SK-N-SH (cell line): Measurements from ENCODE around the gene LCNL1. TPM values are rescaled to one million over a fixed set of nuclear protein-coding genes. Genes with fewer than 3 reads are reported as not detected.

Experiments used
- CTCF ChIA-PET: fragments of 300-600, 350-600 bp; formaldehyde crosslinking; extraction: SDS; loops from one replicate; lab custom pipeline; 2021; lab: Yijun Ruan, JAX
- POLR2A ChIA-PET: fragments of 350-600 bp; sonication (Branson Sonifier 250); formaldehyde crosslinking; extraction: SDS; loops from one replicate; lab custom pipeline; 2020; ENCODE audit warnings: antibody characterized with exemption, inconsistent platforms; lab: Yijun Ruan, JAX
- DNase-seq: peaks from one replicate; pipeline ENCODE4 v3.0.0; 2012
- H2AFZ ChIP-seq: fragments of 200-600 bp; sonication (generic); 2 replicates; pipeline ENCODE4 v1.8.1; 2016; ENCODE audit warnings: antibody characterized with exemption, mild to moderate bottlenecking, low read depth
- H3F3A ChIP-seq: fragments of 200-600 bp; sonication (generic); replicated peaks from 2 replicates; pipeline ENCODE3; 2016; ENCODE audit warnings: antibody characterized with exemption, mild to moderate bottlenecking; ENCODE audit not compliant: insufficient read depth
- H3K27ac ChIP-seq, 2 experiments: fragments of 200-500 bp in 1 of 2; fragments of 200-600 bp in 1 of 2; sonication (Bioruptor generic) in 1 of 2; sonication (generic), shearing (Covaris generic) in 1 of 2; 2 replicates each; pipeline versions ENCODE4 v1.5.1 to v1.6.1; 2014 to 2016; ENCODE audit warnings: low read depth in 2 of 2, inconsistent platforms in 1 of 2, low read length in 1 of 2, mild to moderate bottlenecking in 1 of 2, mixed read lengths in 1 of 2
- H3K27me3 ChIP-seq: fragments of 200-600 bp; sonication (generic), shearing (Covaris generic); 2 replicates; pipeline ENCODE4 v1.6.1; 2016; ENCODE audit warnings: mixed run types; ENCODE audit not compliant: insufficient read depth
- H3K36me3 ChIP-seq, 2 experiments: fragments of 200-500 bp in 1 of 2; fragments of 200-600 bp in 1 of 2; sonication (Bioruptor generic) in 1 of 2; sonication (generic) in 1 of 2; replicated peaks in 1 of 2; 2 replicates each; pipeline versions ENCODE3 to v1.5.1; 2014 to 2016; ENCODE audit warnings: low read length in 1 of 2, mild to moderate bottlenecking in 1 of 2; ENCODE audit not compliant: insufficient read depth in 2 of 2, control insufficient read depth in 1 of 2
- H3K4me1 ChIP-seq, 2 experiments: fragments of 200-500 bp in 1 of 2; fragments of 200-600 bp in 1 of 2; sonication (Bioruptor generic) in 1 of 2; sonication (generic), shearing (Covaris generic) in 1 of 2; 2 replicates each; pipeline versions ENCODE4 v1.5.1 to v1.6.1; 2014 to 2016; ENCODE audit warnings: low read depth in 1 of 2, low read length in 1 of 2, mixed run types in 1 of 2; ENCODE audit not compliant: insufficient read depth in 2 of 2, control insufficient read depth in 1 of 2
- H3K4me2 ChIP-seq: fragments of 200-600 bp; sonication (generic), shearing (Covaris generic); 2 replicates; pipeline ENCODE4 v1.6.1; 2017; ENCODE audit warnings: mixed run types
- H3K4me3 ChIP-seq, 2 experiments: fragments of 200-500 bp in 1 of 2; fragments of 200-600 bp in 1 of 2; sonication (Bioruptor generic) in 1 of 2; sonication (generic), shearing (Covaris generic) in 1 of 2; 2 replicates each; pipeline versions ENCODE4 v1.5.1 to v1.8.1; 2014 to 2016; ENCODE audit warnings: low read depth in 2 of 2, inconsistent platforms in 1 of 2, low read length in 1 of 2, mild to moderate bottlenecking in 1 of 2, mixed read lengths in 1 of 2, moderate library complexity in 1 of 2
- H3K79me2 ChIP-seq: fragments of 200-600 bp; sonication (generic); 2 replicates; pipeline ENCODE4 v1.8.1; 2017; ENCODE audit warnings: mild to moderate bottlenecking; ENCODE audit not compliant: insufficient read depth
- H3K9ac ChIP-seq: fragments of 200-600 bp; sonication (generic); 2 replicates; pipeline ENCODE4 v1.6.1; 2017; ENCODE audit warnings: mixed run types
- H3K9me2 ChIP-seq: fragments of 200-600 bp; sonication (generic); 2 replicates; pipeline ENCODE4 v1.6.1; 2017; ENCODE audit warnings: mixed run types
- H3K9me3 ChIP-seq: fragments of 200-600 bp; sonication (generic); 2 replicates; pipeline ENCODE4 v1.6.1; 2017; ENCODE audit warnings: mixed run types, mild to moderate bottlenecking, moderate library complexity
- H4K20me1 ChIP-seq: fragments of 200-600 bp; sonication (generic); 2 replicates; pipeline ENCODE4 v1.6.1; 2017; ENCODE audit warnings: mild to moderate bottlenecking, mixed run types; ENCODE audit not compliant: insufficient read depth
- ELF1 ChIP-seq: IDR thresholded peaks from 2 replicates; pipeline ENCODE4 v1.4.0; 2012
- EP300 ChIP-seq, 2 experiments: IDR thresholded peaks; 2 replicates each; pipeline versions ENCODE4 v1.4.0 to v1.6.1; 2012; ENCODE audit warnings: borderline replicate concordance in 1 of 2, low read depth in 1 of 2, low read length in 1 of 2
- EZH2phosphoT487 ChIP-seq: fragments of 200-600 bp; sonication (generic); IDR thresholded peaks from 2 replicates; pipeline ENCODE4 v1.6.1; 2017; ENCODE audit warnings: low read depth, mixed run types, mild to moderate bottlenecking, antibody characterized with exemption, moderate library complexity, borderline replicate concordance
- FOXJ3 ChIP-seq: sonication (generic); formaldehyde crosslinking; IDR thresholded peaks from 2 replicates; pipeline ENCODE4 v1.5.1; 2020; ENCODE audit warnings: mild to moderate bottlenecking, missing genetic modification reagents
- FOXM1 ChIP-seq: IDR thresholded peaks from 2 replicates; pipeline ENCODE4 v1.4.0; 2012; ENCODE audit warnings: low read depth, mild to moderate bottlenecking
- GABPA ChIP-seq: IDR thresholded peaks from 2 replicates; pipeline ENCODE4 v1.4.0; 2012; ENCODE audit warnings: low read depth, mild to moderate bottlenecking
- JUND ChIP-seq: IDR thresholded peaks from 2 replicates; pipeline ENCODE4 v1.4.0; 2012
- MEF2A ChIP-seq: IDR thresholded peaks from 2 replicates; pipeline ENCODE4 v1.4.0; 2012; ENCODE audit warnings: low read depth, borderline replicate concordance
- NRF1 ChIP-seq: IDR thresholded peaks from 2 replicates; pipeline ENCODE4 v1.6.1; 2012; ENCODE audit warnings: low read depth, mild to moderate bottlenecking, low read length
- POLR2AphosphoS5 ChIP-seq: IDR thresholded peaks from 2 replicates; pipeline ENCODE4 v1.6.1; 2012; ENCODE audit warnings: low read depth, low read length
- RAD21 ChIP-seq: IDR thresholded peaks from 2 replicates; pipeline ENCODE4 v1.6.1; 2012; ENCODE audit warnings: mild to moderate bottlenecking, low read length
- RCOR1 ChIP-seq: fragments of 150-350 bp; IDR thresholded peaks from 2 replicates; pipeline ENCODE4 v1.6.1; 2017; ENCODE audit warnings: antibody characterized with exemption, low read length
- RFX5 ChIP-seq: IDR thresholded peaks from 2 replicates; pipeline ENCODE4 v1.6.1; 2012; ENCODE audit warnings: mild to moderate bottlenecking, improper control_type of control experiment, low read length
- RXRA ChIP-seq: IDR thresholded peaks from 2 replicates; pipeline ENCODE4 v1.4.0; 2012; ENCODE audit warnings: low read depth, mild to moderate bottlenecking, borderline replicate concordance
- SIN3A ChIP-seq: IDR thresholded peaks from 2 replicates; pipeline ENCODE4 v1.6.1; 2012; ENCODE audit warnings: low read depth, mild to moderate bottlenecking, low read length, moderate library complexity, borderline replicate concordance
- SMC3 ChIP-seq: IDR thresholded peaks from 2 replicates; pipeline ENCODE4 v1.6.1; 2012; ENCODE audit warnings: low read depth, low read length, improper control_type of control experiment
- TAF1 ChIP-seq: IDR thresholded peaks from 2 replicates; pipeline ENCODE4 v1.6.1; 2012; ENCODE audit warnings: low read depth, mild to moderate bottlenecking, low read length, moderate library complexity, borderline replicate concordance
- TCF12 ChIP-seq: IDR thresholded peaks from 2 replicates; pipeline ENCODE4 v1.4.0; 2012
- TEAD4 ChIP-seq: IDR thresholded peaks from 2 replicates; pipeline ENCODE4 v1.4.0; 2012; ENCODE audit warnings: mild to moderate bottlenecking, borderline replicate concordance; ENCODE audit not compliant: insufficient read depth
- YY1 ChIP-seq: IDR thresholded peaks from 2 replicates; pipeline ENCODE4 v1.4.0; 2012; ENCODE audit warnings: low read depth, mild to moderate bottlenecking
- WGBS: methylation state at CpG from one replicate; pipeline ENCODE4 v1.1.6; 2017; ENCODE audit warnings: low lambda C conversion rate; 5-methylcytosine and 5-hydroxymethylcytosine counted together
- polyA plus RNA-seq, 3 experiments: library from polyadenylated mRNA; depleted of rRNA; stranded (reverse); fragments of >200 nt; gene quantifications; 2 replicates each; pipeline ENCODE4 v1.2.3, GENCODE V29; 2012
- TF ChIP-seq, protein P1 (sequence below): IDR thresholded peaks from 2 replicates; pipeline ENCODE4 v1.4.0; 2012; ENCODE audit warnings: low read depth, borderline replicate concordance
- TF ChIP-seq, protein P2 (sequence below): IDR thresholded peaks from 2 replicates; pipeline ENCODE4 v1.4.0; 2012; ENCODE audit warnings: low read depth, borderline replicate concordance
- TF ChIP-seq, protein P3 (sequence below): fragments of 150-350 bp; IDR thresholded peaks from 2 replicates; pipeline ENCODE4 v1.6.1; 2016; ENCODE audit warnings: mild to moderate bottlenecking, low read depth, low read length
- TF ChIP-seq, protein P4 (sequence below): fragments of 200-600 bp; sonication (generic); IDR thresholded peaks from 2 replicates; pipeline ENCODE4 v1.6.1; 2017; ENCODE audit warnings: antibody characterized with exemption, mild to moderate bottlenecking, moderate library complexity
- TF ChIP-seq, protein P5 (sequence below): IDR thresholded peaks from 2 replicates; pipeline ENCODE4 v1.4.0; 2012; ENCODE audit warnings: low read depth
- TF ChIP-seq, protein P6 (sequence below): IDR thresholded peaks from 2 replicates; pipeline ENCODE4; 2012

LCNL1 gene
- polyA plus RNA-seq, 1 of the 3 experiments (the other 2 are of a cell fraction), result not detected

DNA sequence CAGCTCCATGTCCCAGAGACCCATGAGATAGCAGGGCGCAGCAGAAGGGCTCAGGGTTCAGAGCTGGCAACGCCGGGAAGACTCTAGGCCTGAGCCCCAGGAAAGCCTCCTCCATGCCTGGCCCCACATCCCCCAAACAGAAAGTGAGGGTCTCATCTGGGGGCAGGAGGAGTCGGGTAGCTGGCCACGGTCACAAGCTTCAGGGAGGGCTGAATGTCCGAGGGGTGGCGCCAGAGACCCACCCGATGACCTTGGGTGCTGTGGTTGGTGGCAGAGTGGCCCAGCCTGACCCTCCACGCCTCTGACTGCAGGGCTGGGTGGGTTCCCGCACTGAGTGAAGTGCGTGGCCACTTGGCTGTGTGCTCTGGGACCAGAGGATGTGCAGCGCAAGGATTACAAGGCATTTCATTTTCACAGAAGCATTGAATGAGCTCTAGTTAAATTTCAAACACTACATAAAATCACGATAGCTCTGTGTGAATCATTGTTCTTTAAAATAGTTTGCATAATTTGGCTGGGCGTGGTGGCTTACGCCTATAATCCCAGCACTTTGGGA is 34.8 kb upstream of the LCNL1 start:
- 72% methylated on average over 4 of the region's 15 CpGs for WGBS
- Histone ChIP-seq H4K20me1 (peaks cover 7% of the 10 kb centered on the region), H2AFZ (no peak overlapping the region), H3K27me3 (no peaks in the 10 kb centered on the region), H3K9me3 (no peaks in the 10 kb centered on the region), H3K4me3 (no peak overlapping the region), H3K36me3 (no peaks in the 10 kb centered on the region), H3K9ac (no peak overlapping the region), H3K27ac (no peak overlapping the region), H3K4me2 (no peak overlapping the region), H3F3A (no peaks in the 10 kb centered on the region), H3K79me2 (peaks cover 13% of the 10 kb centered on the region), H3K4me1 (peaks cover 0 to 38% of the 10 kb centered on the region in 2 experiments; a peak in 2 of 4 replicates), H3K9me2 (no peaks in the 10 kb centered on the region)
- CTCF ChIA-PET, result interaction anchor here (0.6 to 13.2 kb wide), 35 partner anchors 10 to 279 kb away, joined by 3 to 350 read pairs (median 5); partner anchors contain the start of genes ABCA2, CLIC3, FUT7 and NPDC1
- POLR2A ChIA-PET, result interaction anchor here (1.2 to 1.5 kb wide), 3 partner anchors 45 to 87 kb away, joined by 5 to 13 read pairs (median 7); partner anchors contain the start of gene PAXX
- peak; percentile 78 for DNase-seq
- TF ChIP-seq SMC3, result peak; percentile 66
- TF ChIP-seq ELF1, result no peak
- TF ChIP-seq MEF2A, result no peak
- no peak for TF ChIP-seq JUND
- TF ChIP-seq EZH2phosphoT487, result no peak
- TF ChIP-seq TCF12, result no peak
- no peak for TF ChIP-seq FOXM1
- TF ChIP-seq TEAD4, result no peak
- TF ChIP-seq, protein P1, sequence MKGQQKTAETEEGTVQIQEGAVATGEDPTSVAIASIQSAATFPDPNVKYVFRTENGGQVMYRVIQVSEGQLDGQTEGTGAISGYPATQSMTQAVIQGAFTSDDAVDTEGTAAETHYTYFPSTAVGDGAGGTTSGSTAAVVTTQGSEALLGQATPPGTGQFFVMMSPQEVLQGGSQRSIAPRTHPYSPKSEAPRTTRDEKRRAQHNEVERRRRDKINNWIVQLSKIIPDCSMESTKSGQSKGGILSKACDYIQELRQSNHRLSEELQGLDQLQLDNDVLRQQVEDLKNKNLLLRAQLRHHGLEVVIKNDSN, result no peak
- no peak for TF ChIP-seq NRF1
- TF ChIP-seq RFX5, result no peak
- TF ChIP-seq GABPA, result no peak
- no peak for TF ChIP-seq RCOR1
- TF ChIP-seq, protein P2, sequence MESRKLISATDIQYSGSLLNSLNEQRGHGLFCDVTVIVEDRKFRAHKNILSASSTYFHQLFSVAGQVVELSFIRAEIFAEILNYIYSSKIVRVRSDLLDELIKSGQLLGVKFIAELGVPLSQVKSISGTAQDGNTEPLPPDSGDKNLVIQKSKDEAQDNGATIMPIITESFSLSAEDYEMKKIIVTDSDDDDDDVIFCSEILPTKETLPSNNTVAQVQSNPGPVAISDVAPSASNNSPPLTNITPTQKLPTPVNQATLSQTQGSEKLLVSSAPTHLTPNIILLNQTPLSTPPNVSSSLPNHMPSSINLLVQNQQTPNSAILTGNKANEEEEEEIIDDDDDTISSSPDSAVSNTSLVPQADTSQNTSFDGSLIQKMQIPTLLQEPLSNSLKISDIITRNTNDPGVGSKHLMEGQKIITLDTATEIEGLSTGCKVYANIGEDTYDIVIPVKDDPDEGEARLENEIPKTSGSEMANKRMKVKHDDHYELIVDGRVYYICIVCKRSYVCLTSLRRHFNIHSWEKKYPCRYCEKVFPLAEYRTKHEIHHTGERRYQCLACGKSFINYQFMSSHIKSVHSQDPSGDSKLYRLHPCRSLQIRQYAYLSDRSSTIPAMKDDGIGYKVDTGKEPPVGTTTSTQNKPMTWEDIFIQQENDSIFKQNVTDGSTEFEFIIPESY, result no peak
- no peak for TF ChIP-seq TAF1
- TF ChIP-seq RXRA, result no peak
- TF ChIP-seq SIN3A, result no peak
- TF ChIP-seq, protein P3, sequence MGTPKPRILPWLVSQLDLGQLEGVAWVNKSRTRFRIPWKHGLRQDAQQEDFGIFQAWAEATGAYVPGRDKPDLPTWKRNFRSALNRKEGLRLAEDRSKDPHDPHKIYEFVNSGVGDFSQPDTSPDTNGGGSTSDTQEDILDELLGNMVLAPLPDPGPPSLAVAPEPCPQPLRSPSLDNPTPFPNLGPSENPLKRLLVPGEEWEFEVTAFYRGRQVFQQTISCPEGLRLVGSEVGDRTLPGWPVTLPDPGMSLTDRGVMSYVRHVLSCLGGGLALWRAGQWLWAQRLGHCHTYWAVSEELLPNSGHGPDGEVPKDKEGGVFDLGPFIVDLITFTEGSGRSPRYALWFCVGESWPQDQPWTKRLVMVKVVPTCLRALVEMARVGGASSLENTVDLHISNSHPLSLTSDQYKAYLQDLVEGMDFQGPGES, result no peak
- no peak for TF ChIP-seq EP300 (IDR thresholded peaks at IDR 0.05; ENCODE audit: borderline replicate concordance in 1 of 2, low read depth in 1 of 2, low read length in 1 of 2)
- TF ChIP-seq, protein P4, sequence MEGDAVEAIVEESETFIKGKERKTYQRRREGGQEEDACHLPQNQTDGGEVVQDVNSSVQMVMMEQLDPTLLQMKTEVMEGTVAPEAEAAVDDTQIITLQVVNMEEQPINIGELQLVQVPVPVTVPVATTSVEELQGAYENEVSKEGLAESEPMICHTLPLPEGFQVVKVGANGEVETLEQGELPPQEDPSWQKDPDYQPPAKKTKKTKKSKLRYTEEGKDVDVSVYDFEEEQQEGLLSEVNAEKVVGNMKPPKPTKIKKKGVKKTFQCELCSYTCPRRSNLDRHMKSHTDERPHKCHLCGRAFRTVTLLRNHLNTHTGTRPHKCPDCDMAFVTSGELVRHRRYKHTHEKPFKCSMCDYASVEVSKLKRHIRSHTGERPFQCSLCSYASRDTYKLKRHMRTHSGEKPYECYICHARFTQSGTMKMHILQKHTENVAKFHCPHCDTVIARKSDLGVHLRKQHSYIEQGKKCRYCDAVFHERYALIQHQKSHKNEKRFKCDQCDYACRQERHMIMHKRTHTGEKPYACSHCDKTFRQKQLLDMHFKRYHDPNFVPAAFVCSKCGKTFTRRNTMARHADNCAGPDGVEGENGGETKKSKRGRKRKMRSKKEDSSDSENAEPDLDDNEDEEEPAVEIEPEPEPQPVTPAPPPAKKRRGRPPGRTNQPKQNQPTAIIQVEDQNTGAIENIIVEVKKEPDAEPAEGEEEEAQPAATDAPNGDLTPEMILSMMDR, result peak; percentile 50
- no peak for TF ChIP-seq YY1
- TF ChIP-seq, protein P5, sequence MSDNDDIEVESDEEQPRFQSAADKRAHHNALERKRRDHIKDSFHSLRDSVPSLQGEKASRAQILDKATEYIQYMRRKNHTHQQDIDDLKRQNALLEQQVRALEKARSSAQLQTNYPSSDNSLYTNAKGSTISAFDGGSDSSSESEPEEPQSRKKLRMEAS, result no peak
- TF ChIP-seq POLR2AphosphoS5, result no peak
- peak; percentile 78 for TF ChIP-seq RAD21
- TF ChIP-seq FOXJ3 (CRISPR knock-in tag), result no peak
- TF ChIP-seq, protein P6, sequence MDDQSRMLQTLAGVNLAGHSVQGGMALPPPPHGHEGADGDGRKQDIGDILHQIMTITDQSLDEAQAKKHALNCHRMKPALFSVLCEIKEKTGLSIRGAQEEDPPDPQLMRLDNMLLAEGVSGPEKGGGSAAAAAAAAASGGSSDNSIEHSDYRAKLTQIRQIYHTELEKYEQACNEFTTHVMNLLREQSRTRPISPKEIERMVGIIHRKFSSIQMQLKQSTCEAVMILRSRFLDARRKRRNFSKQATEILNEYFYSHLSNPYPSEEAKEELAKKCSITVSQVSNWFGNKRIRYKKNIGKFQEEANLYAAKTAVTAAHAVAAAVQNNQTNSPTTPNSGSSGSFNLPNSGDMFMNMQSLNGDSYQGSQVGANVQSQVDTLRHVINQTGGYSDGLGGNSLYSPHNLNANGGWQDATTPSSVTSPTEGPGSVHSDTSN, result no peak
